Activated naive CD4-positive, alpha-beta T cell treated with anti-CD3 and anti-CD28 coated beads, Interleukin-2, amount 50 U/mL, for 72 hours (primary cell): ENCODE data around the gene TEKT5. TPM values are rescaled to one million over a fixed set of nuclear protein-coding genes. Genes with fewer than 3 reads are reported as not detected.

Source experiments
- ATAC-seq, 2 donors: fragments of 150-1000 bp; cut with Tn5 transposase; 2 replicates each; pipeline ENCODE4 v1.10.0; 2021; ENCODE audit warnings: mild to moderate bottlenecking in 2 of 2, moderate library complexity in 2 of 2
- DNase-seq, 2 donors: peaks; one replicate each; pipeline ENCODE4 v3.0.0; 2021 to 2022; ENCODE audit warnings: low spot score in 2 of 2
- H3K27ac Mint-ChIP-seq, 2 donors: one replicate each; pipeline ENCODE4 v1.8.0; 2022; ENCODE audit warnings: mild to moderate bottlenecking in 2 of 2, mixed read lengths in 2 of 2
- H3K36me3 Mint-ChIP-seq, 2 donors: one replicate each; pipeline ENCODE4 v1.8.0; 2022; ENCODE audit warnings: mixed read lengths in 2 of 2
- H3K9me3 Mint-ChIP-seq, 2 donors: one replicate each; pipeline ENCODE4 v1.8.0; 2022; ENCODE audit warnings: mixed read lengths in 2 of 2
- total RNA-seq, 2 donors: library from RNA; stranded (reverse); gene quantifications; one replicate each; pipeline ENCODE4 v1.2.3, GENCODE V29; 2022

Gene TEKT5
- total RNA-seq, 2 donors from 2014 or later: not detected

GRCh38 chr16:10587622-10588021 is 107.1 kb downstream of the TEKT5 start:
- DNase-seq (no peak), ATAC-seq (no peak)
- Mint-ChIP-seq H3K9me3 (no peaks in the 10 kb centered on the region), H3K27ac (no peak overlapping the region), H3K36me3 (no peaks in the 10 kb centered on the region)

- Mint-ChIP-seq H3K27ac (no peak overlapping the region), H3K9me3 (no peaks in the 10 kb centered on the region), H3K36me3 (no peaks in the 10 kb centered on the region)
- DNase-seq: no peak
- no peak for ATAC-seq
These were observed 109.7 kb downstream of the TEKT5 start for GRCh38 chr16:10584981-10585438.

- Mint-ChIP-seq H3K27ac (no peak overlapping the region), H3K36me3 (no peaks in the 10 kb centered on the region), H3K9me3 (no peaks in the 10 kb centered on the region)
- ATAC-seq: no peak
- no peak for DNase-seq
These were observed 111.5 kb downstream of the TEKT5 start for GRCh38 chr16:10583269-10583668.

- no peak for DNase-seq
- Mint-ChIP-seq H3K27ac (no peak overlapping the region), H3K9me3 (no peaks in the 10 kb centered on the region), H3K36me3 (no peaks in the 10 kb centered on the region)
- no peak for ATAC-seq
These were observed 113.2 kb downstream of the TEKT5 start for GRCh38 chr16:10581507-10581906.

GRCh38 chr16:10580883-10581247 is 113.9 kb downstream of the TEKT5 start:
- no peaks in the 10 kb centered on the region for H3K36me3 Mint-ChIP-seq
- no peaks in the 10 kb centered on the region for H3K9me3 Mint-ChIP-seq
- ATAC-seq: no peak
- no peak for DNase-seq
- H3K27ac Mint-ChIP-seq: peak overlapping the region in 1 of 2 donors; percentile 75

GRCh38 chr16:10579965-10580882 is 114.5 kb downstream of the TEKT5 start, which contains the start of gene EMP2:
Gene EMP2 (minus strand): TSS chr16:10580598. CDS start chr16:10547617, 32,981 bp downstream.
- no peaks in the 10 kb centered on the region for H3K9me3 Mint-ChIP-seq
- no peak for ATAC-seq

GRCh38 chr16:10579575-10579964 is 115.2 kb downstream of the TEKT5 start:
- DNase-seq (no peak), ATAC-seq (no peak)
- Mint-ChIP-seq H3K9me3 (no peaks in the 10 kb centered on the region), H3K36me3 (no peaks in the 10 kb centered on the region), H3K27ac (no peak overlapping the region)

More at GRCh38 chr16:10579965-10580882, 114.5 kb downstream of the TEKT5 start, which contains the start of gene EMP2:
- Mint-ChIP-seq H3K36me3 (no peaks in the 10 kb centered on the region), H3K27ac (peak within 1 kb of the TSS in 1 of 2 donors; percentile 75)
- peak in 1 of 2 donors; percentile 7 for DNase-seq

- no peak for ATAC-seq
These were observed 116.0 kb downstream of the TEKT5 start for GRCh38 chr16:10578474-10579316.

More at GRCh38 chr16:10578474-10579316, 116.0 kb downstream of the TEKT5 start:
- H3K9me3 Mint-ChIP-seq: no peaks in the 10 kb centered on the region
- H3K36me3 Mint-ChIP-seq: no peaks in the 10 kb centered on the region
- no peak for DNase-seq
- no peak overlapping the region for H3K27ac Mint-ChIP-seq

Other genes with a start within 250 kb of the TEKT5 start
- not detected for gene EMP2, start 114.3 kb downstream of the TEKT5 start, total RNA-seq
- 10 to 100 TPM; 21.3 to 31.2 TPM for gene NUBP1, start 48.9 kb upstream of the TEKT5 start, total RNA-seq
- not detected for gene TVP23A, start 123.9 kb upstream of the TEKT5 start, total RNA-seq
- 1 to 10 TPM in 1 of 2 donors, under 1 TPM in 1; 0.52 to 2.3 TPM for gene CIITA, start 182.3 kb upstream of the TEKT5 start, total RNA-seq
- 10 to 100 TPM; 17.1 to 30.2 TPM for gene DEXI, start 247.5 kb upstream of the TEKT5 start, total RNA-seq
- 10 to 100 TPM; 28.0 to 33.2 TPM for gene CLEC16A, start 249.6 kb upstream of the TEKT5 start, total RNA-seq